Mononuclear cell (primary cell): Measurements from ENCODE around the gene DNAJC2. TPM values are rescaled to one million over a fixed set of nuclear protein-coding genes. Genes with fewer than 3 reads are reported as not detected.
"Not testable (repeated sequence)": the region's sequence is repeated elsewhere in the genome, so short reads cannot be mapped to it uniquely, and the experiment has no call there.

Experiments used
- H3K27me3 ChIP-seq: 2 replicates; pipeline ENCODE4 v1.6.0; 2011; ENCODE audit warnings: low read length, control low read depth; ENCODE audit not compliant: insufficient read depth
- H3K4me1 ChIP-seq: 2 replicates; pipeline ENCODE4 v1.5.1; 2011; ENCODE audit warnings: mild to moderate bottlenecking, low read length, control low read depth; ENCODE audit not compliant: insufficient read depth
- H3K4me3 ChIP-seq: 2 replicates; pipeline ENCODE4 v1.5.1; 2011; ENCODE audit warnings: mild to moderate bottlenecking, low read length, moderate library complexity
- H3K9me3 ChIP-seq: 2 replicates; pipeline ENCODE4 v1.5.1; 2011; ENCODE audit warnings: low read depth, mild to moderate bottlenecking, control low read depth, low read length
- total RNA-seq: library from RNA; depleted of rRNA; stranded (reverse); fragments of >200 nt; gene quantifications from one replicate; pipeline ENCODE4 v1.2.3, GENCODE V29; 2012

Gene DNAJC2
- total RNA-seq, 1 donor = 43.3 TPM

GRCh38 chr7:103299660-103300059, 44.9 kb downstream of the DNAJC2 start:
- peaks cover 16% of the 10 kb centered on the region for H3K4me1 ChIP-seq
- no peaks in the 10 kb centered on the region for H3K27me3 ChIP-seq
- no peaks in the 10 kb centered on the region for H3K9me3 ChIP-seq
- H3K4me3 ChIP-seq = no peak overlapping the region

- Histone ChIP-seq H3K4me3 (peak overlapping the region; percentile 89), H3K9me3 (no peaks in the 10 kb centered on the region)
These were observed 46.8 kb downstream of the DNAJC2 start for GRCh38 chr7:103297837-103298179.

GRCh38 chr7:103296901-103297836, 47.4 kb downstream of the DNAJC2 start, which contains the start of gene PMPCB:
TSS of gene PMPCB (plus strand) at chr7:103297435. CDS start at chr7:103297460, 25 bp downstream.
- H3K4me1 ChIP-seq = peaks cover 16% of the 10 kb centered on the region
- H3K27me3 ChIP-seq = no peaks in the 10 kb centered on the region
- no peaks in the 10 kb centered on the region for H3K9me3 ChIP-seq
- peak within 1 kb of the TSS; percentile 89 for H3K4me3 ChIP-seq

More at GRCh38 chr7:103297837-103298179, 46.8 kb downstream of the DNAJC2 start:
- H3K4me1 ChIP-seq = peaks cover 16% of the 10 kb centered on the region
- no peaks in the 10 kb centered on the region for H3K27me3 ChIP-seq

GRCh38 chr7:103293526-103293925, 51.0 kb downstream of the DNAJC2 start:
- H3K9me3 ChIP-seq = no peaks in the 10 kb centered on the region
- H3K4me3 ChIP-seq = no peak overlapping the region
- peaks cover 13% of the 10 kb centered on the region for H3K4me1 ChIP-seq
- peaks cover 4% of the 10 kb centered on the region for H3K27me3 ChIP-seq

- peaks cover 4% of the 10 kb centered on the region for H3K27me3 ChIP-seq
- H3K4me1 ChIP-seq = peaks cover 3% of the 10 kb centered on the region
- no peak overlapping the region for H3K4me3 ChIP-seq
- H3K9me3 ChIP-seq = no peaks in the 10 kb centered on the region
These were observed 52.4 kb downstream of the DNAJC2 start for GRCh38 chr7:103292122-103292521.

DNA sequence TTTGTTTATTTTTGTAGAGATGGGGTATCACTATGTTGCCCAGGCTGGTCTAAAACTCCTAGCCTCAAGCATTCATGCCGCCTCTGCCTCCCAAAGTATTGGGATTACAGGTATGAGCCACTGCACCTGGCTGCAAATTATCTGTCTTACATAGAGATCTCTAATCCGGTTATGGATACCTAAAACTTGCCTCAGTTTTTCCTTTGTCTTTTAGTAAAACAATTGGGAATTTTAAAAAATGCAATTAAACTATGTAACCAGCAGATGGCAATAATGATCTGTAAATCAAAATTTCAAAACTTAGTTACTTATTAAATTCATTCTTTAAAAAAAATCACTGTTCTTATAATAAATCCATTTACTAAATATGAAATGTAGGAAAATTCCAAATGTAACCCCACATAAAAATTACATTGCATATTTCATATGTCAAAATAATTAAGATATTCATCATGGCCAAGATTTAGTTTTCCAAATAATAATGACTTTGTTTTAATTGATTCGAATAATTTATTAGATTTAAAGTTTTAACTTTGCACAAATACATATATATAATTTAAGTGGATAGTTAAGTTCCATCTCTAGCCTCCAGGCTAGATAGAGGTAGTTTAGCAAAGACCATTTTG, 61.7 kb downstream of the DNAJC2 start:
- not testable (repeated sequence) for H3K9me3 ChIP-seq, H3K4me3 ChIP-seq
- peaks cover 10% of the 10 kb centered on the region for H3K4me1 ChIP-seq

DNA sequence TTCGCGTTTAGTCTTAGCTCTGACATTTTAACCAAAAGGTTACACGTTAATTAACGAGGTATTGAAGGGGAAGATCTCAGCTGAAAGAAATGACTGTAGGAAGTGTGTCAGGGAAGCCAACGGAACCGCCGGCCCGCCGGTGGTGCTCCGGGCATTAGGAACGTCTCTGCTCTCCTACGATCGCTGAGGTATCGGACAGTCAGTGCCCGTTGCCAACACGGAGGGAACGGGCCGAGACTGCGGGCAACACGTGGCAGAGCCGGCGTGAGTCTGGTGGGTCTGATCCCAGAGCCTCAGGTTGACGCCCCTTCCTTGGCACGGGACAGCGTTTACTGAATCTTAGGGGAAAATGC, 63.8 kb downstream of the DNAJC2 start:
- peak overlapping the region; percentile 53 for H3K4me3 ChIP-seq

More for the DNA sequence above, 61.7 kb downstream of the DNAJC2 start:
- H3K27me3 ChIP-seq = not testable (repeated sequence)

GRCh38 chr7:103279963-103280802, 64.4 kb downstream of the DNAJC2 start:
- not testable (repeated sequence) for H3K9me3 ChIP-seq, H3K27me3 ChIP-seq
- Histone ChIP-seq H3K4me3 (peak overlapping the region; percentile 53), H3K4me1 (peaks cover 10% of the 10 kb centered on the region)

More for the DNA sequence above, 63.8 kb downstream of the DNAJC2 start:
- not testable (repeated sequence) for H3K9me3 ChIP-seq, H3K27me3 ChIP-seq
- peaks cover 10% of the 10 kb centered on the region for H3K4me1 ChIP-seq

DNA sequence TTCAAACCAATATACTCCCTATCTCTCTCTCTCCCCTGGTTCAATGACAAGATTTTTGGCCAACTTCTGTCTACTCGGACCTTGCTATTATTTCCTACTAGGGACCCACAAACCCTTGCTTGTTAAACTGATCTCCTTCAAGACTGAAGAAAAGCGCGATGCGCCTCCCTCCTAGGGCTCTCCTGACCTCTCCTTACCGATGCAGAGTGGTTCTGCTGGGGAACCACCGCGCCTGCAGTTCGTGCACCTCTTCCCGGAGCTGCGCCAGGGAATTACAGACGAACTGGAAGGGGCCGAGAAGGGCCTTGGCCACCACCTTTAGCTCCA, 65.0 kb downstream of the DNAJC2 start:
- H3K9me3 ChIP-seq, H3K27me3 ChIP-seq: not testable (repeated sequence)
- H3K4me3 ChIP-seq = peak overlapping the region; percentile 53
- H3K4me1 ChIP-seq = peaks cover 10% of the 10 kb centered on the region

DNA sequence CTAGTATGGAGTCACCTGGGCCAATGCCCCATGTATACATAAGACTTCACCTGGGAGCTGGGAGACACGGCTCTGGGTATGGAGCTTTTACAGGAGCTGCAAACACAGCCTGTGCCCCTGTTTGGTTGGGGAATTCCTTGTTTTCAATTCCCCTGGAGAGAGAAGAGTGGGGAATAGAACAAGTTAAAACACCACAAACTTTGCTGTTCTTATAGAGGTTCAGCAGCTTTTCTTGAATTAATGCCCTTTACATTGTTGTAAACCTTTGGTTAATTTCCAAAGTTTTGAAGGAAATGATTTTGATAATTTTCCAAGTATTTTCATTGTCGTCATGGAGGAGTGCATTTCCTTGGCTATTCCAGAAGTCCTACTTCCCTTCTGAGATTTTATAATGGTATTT, 66.4 kb downstream of the DNAJC2 start:
- H3K9me3 ChIP-seq, H3K4me3 ChIP-seq, H3K27me3 ChIP-seq: not testable (repeated sequence)
- peaks cover 10% of the 10 kb centered on the region for H3K4me1 ChIP-seq

DNA sequence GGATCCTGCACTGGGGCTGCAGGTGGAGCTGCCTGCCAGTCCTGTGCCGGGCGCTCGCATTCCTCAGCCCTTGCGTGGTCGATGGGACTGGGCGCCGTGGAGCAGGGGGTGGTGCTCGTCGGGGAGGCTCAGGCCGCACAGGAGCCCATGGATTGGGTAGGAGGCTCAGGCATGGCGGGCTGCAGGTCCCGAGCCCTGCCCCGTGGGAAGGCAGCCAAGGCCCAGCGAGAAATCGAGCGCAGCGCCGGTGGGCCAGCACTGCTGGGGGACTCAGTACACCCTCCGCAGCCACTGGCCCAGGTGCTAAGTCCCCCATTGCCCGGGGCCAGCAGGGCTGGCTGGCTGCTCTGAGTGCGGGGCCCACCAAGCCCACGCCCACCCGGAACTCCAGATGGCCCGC, 69.7 kb downstream of the DNAJC2 start:
- not testable (repeated sequence) for H3K4me1 ChIP-seq, H3K9me3 ChIP-seq, H3K27me3 ChIP-seq, H3K4me3 ChIP-seq

GRCh38 chr7:103273374-103273773, 71.2 kb downstream of the DNAJC2 start:
- not testable (repeated sequence) for H3K4me3 ChIP-seq, H3K4me1 ChIP-seq, H3K9me3 ChIP-seq, H3K27me3 ChIP-seq

DNA sequence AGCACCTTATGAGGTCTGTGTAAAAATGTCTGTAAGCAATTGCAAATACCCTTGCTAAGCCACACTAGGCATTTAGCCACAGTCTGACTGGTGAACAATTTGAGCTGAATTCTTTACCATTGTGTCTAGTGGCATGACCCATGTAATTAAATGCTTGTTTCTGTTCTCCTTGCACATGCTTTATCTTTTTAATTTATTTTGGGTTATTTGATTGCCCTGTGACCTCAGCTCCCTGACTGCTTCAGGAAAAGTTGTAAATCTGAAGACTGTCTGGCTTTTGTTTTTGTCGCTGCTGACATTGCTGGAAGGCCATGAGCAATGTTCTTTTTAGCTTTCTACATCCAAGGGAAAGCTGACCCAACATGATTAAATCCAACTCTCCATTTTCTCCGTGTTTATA, 78.3 kb downstream of the DNAJC2 start:
- H3K27me3 ChIP-seq, H3K4me1 ChIP-seq, H3K9me3 ChIP-seq, H3K4me3 ChIP-seq: not testable (repeated sequence)

DNA sequence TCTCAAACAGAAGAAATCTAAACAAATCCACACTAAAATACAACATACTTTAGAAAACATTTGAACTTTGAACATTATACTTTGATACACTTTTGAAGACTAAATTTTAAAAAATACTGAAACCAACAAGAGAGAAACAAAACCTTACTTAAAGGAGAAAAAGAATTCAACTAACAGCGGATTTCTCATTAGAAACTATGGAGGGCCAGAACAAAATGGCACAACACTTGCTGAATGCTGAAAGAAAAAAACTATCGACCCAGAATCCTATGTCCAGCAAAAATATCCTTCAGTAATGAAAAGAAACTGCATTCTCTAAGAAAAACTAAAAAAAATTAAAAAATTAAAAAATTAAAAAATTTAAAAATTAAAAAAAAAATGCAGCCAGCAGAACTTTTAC, 80.5 kb downstream of the DNAJC2 start:
- not testable (repeated sequence) for H3K9me3 ChIP-seq, H3K4me3 ChIP-seq, H3K27me3 ChIP-seq, H3K4me1 ChIP-seq
